Calu3 (cell line): ENCODE measurements around the gene ABCA2. TPM values are rescaled to one million over a fixed set of nuclear protein-coding genes. Genes with fewer than 3 reads are reported as not detected.

Source experiments
- BruUV-seq: library from RNA; stranded (reverse); fragments of 400-500 nt; replicated peaks from 2 replicates; lab custom pipeline; 2021; lab: Mats Ljungman, UMichigan
- CTCF ChIA-PET: fragments of 300-600 bp; sonication (Branson Sonifier 250); formaldehyde crosslinking; loops from one replicate; lab custom pipeline; 2022; ENCODE audit warnings: antibody characterized with exemption; lab: Charles Lee
- DNase-seq: peaks from one replicate; pipeline ENCODE4 v3.0.0; 2022
- H3K27ac Mint-ChIP-seq: one replicate; pipeline ENCODE4 v1.8.0; 2022; ENCODE audit warnings: mixed read lengths; ENCODE audit not compliant: unreplicated experiment
- H3K27me3 Mint-ChIP-seq: one replicate; pipeline ENCODE4 v1.8.0; 2022; ENCODE audit warnings: mixed read lengths; ENCODE audit not compliant: unreplicated experiment
- H3K36me3 Mint-ChIP-seq: one replicate; pipeline ENCODE4 v1.8.0; 2022; ENCODE audit warnings: mild to moderate bottlenecking, moderate library complexity, mixed read lengths; ENCODE audit not compliant: insufficient read depth, unreplicated experiment
- H3K4me1 Mint-ChIP-seq: one replicate; pipeline ENCODE4 v1.8.0; 2022; ENCODE audit warnings: mild to moderate bottlenecking, low read depth, mixed read lengths; ENCODE audit not compliant: unreplicated experiment
- H3K4me3 Mint-ChIP-seq: one replicate; pipeline ENCODE4 v1.8.0; 2022; ENCODE audit warnings: mild to moderate bottlenecking, low read depth, moderate library complexity, mixed read lengths; ENCODE audit not compliant: unreplicated experiment
- H3K9me3 Mint-ChIP-seq: one replicate; pipeline ENCODE4 v1.8.0; 2022; ENCODE audit warnings: low read depth, mixed read lengths; ENCODE audit not compliant: unreplicated experiment
- intact Hi-C: fragments of 100-400 bp; cut with micrococcal nuclease; formaldehyde crosslinking; loops from one replicate; pipeline ENCODE4 v1.10.0; 2022; ENCODE audit not compliant: unreplicated experiment
- total RNA-seq: library from RNA; stranded (reverse); gene quantifications from 2 replicates; pipeline ENCODE4 v1.2.3, GENCODE V29; 2022
- TF ChIP-seq, protein P1 (sequence below): fragments of 200-600 bp; IDR thresholded peaks from one replicate; pipeline ENCODE4 v1.8.0; 2022; ENCODE audit warnings: antibody characterized with exemption; ENCODE audit not compliant: unreplicated experiment

ABCA2 gene
- total RNA-seq, 1 experiment from 2014 or later, result 47.6 TPM

DNA sequence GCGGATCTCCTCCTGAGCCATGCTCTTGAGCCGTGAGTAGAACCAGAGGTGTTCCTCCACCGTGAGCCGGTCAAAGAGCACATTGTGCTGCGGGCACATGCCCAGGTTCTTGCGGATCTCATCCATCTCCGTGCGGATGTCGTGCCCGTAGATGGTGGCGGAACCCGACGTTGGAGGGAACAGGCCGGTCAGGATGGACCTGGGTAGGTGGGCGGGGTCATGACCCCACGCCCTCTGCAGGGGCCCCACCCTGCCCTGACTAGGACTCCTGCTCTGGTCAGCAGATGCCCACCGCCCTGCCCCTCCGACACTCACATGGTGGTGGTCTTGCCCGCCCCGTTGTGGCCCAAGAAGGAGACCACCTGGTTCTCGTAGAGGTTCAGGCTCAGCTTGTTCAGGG, 12.1 kb downstream of the ABCA2 start:
- no peak overlapping the region for H3K27ac Mint-ChIP-seq
- no peaks in the 10 kb centered on the region for H3K4me1 Mint-ChIP-seq
- no peaks in the 10 kb centered on the region for H3K9me3 Mint-ChIP-seq
- no peak overlapping the region for H3K4me3 Mint-ChIP-seq
- no peaks in the 10 kb centered on the region for H3K27me3 Mint-ChIP-seq
- intact Hi-C loops, result no loop called here
- BruUV-seq, result no TSS peak
- CTCF ChIA-PET, result interaction anchor here (0.5 kb wide), 1 partner anchor 57 kb away, joined by 7 read pairs; no protein-coding TSS in a partner anchor
- no peak for DNase-seq
- H3K36me3 Mint-ChIP-seq, result peaks cover 18% of the 10 kb centered on the region
- TF ChIP-seq, protein P1, sequence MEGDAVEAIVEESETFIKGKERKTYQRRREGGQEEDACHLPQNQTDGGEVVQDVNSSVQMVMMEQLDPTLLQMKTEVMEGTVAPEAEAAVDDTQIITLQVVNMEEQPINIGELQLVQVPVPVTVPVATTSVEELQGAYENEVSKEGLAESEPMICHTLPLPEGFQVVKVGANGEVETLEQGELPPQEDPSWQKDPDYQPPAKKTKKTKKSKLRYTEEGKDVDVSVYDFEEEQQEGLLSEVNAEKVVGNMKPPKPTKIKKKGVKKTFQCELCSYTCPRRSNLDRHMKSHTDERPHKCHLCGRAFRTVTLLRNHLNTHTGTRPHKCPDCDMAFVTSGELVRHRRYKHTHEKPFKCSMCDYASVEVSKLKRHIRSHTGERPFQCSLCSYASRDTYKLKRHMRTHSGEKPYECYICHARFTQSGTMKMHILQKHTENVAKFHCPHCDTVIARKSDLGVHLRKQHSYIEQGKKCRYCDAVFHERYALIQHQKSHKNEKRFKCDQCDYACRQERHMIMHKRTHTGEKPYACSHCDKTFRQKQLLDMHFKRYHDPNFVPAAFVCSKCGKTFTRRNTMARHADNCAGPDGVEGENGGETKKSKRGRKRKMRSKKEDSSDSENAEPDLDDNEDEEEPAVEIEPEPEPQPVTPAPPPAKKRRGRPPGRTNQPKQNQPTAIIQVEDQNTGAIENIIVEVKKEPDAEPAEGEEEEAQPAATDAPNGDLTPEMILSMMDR, result no peak

DNA sequence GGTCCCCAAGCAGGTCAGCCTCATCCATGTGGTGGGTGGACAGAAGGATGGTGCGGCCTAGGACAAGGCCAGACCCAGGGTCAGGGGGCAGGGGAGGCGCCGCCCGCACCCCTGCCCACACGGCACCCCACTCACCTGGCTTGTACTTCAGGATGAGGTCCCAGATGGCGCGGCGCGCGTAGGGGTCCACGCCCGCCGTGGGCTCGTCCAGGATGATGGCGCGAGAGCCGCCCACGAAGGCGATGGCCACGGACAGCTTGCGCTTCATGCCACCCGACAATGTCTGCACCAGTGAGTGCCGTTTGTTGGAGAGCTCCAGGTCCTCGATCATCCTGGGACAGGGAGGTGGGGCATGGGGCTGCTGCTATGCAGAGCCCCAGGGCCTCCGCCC, 12.5 kb downstream of the ABCA2 start:
- no peak for DNase-seq
- CTCF ChIA-PET, result interaction anchor here (0.5 kb wide), 1 partner anchor 58 kb away, joined by 7 read pairs; no protein-coding TSS in a partner anchor

DNA sequence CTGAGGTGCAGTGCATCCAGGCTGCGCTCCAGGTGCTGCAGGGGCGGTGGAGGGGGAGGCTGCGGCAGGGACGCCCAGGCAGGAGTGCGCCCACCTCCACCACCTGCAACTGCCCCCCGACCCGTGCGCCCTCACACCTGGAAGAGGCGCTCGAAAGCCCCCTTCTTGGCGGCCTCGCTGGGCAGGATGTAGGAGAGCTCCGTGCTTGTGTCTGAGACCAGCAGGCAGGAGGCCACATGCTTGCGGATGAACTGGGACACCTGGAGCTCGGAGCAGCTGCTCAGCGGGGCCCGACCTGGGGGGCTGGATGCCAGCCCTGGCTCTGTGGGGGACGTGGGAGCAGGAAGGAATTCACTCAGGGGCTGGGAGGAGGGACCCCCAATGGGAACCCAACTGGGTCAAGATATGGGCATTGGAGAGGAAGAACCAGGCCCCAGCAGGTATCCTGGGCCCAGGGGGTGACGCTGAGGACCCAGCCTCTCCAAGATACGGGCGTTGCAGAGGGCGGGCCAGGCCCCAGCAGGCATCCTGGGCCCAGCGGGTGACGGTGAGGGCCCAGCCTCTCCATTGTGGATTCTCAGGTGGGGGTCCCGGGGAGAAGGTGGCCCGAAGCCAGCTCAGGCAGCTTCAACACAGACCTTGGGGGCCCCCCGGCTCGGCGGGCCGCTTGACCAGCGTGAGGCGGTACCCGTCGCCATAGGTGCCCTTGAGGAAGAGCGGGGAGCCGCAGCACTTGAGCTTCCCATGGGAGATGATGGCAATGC, 13.1 kb downstream of the ABCA2 start:
- no TSS peak for BruUV-seq
- intact Hi-C loops, result no loop called here
- H3K27me3 Mint-ChIP-seq, result no peaks in the 10 kb centered on the region

More for the DNA sequence above, 12.5 kb downstream of the ABCA2 start:
- no peaks in the 10 kb centered on the region for H3K9me3 Mint-ChIP-seq
- no TSS peak for BruUV-seq
- H3K36me3 Mint-ChIP-seq, result peaks cover 18% of the 10 kb centered on the region
- no peak overlapping the region for H3K4me3 Mint-ChIP-seq
- no peaks in the 10 kb centered on the region for H3K27me3 Mint-ChIP-seq
- H3K4me1 Mint-ChIP-seq, result no peaks in the 10 kb centered on the region
- TF ChIP-seq, protein P1, result no peak
- intact Hi-C loops, result no loop called here
- no peak overlapping the region for H3K27ac Mint-ChIP-seq

DNA sequence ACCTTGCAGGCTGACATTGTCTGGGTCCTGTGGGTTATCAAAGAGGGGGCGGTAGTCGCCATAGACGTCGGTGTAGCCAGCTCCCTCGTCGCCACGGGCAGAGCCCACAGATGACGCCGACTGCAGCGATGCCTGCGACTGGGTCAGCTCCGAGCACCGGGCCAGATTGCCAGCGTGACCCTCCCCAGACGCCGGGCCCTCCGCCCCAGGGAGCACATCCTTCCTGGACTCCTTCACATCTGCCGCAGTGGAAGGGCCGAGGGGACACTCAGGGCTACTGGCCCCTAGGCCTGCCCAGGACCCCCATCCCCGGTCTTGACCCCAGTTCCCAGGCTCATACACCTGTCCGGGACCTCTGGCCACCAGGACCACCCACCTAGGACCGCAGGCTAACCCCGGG, 13.9 kb downstream of the ABCA2 start:
- H3K4me1 Mint-ChIP-seq, result no peaks in the 10 kb centered on the region
- intact Hi-C loops, result no loop called here
- TF ChIP-seq, protein P1, result no peak
- BruUV-seq, result no TSS peak
- H3K27me3 Mint-ChIP-seq, result no peaks in the 10 kb centered on the region
- H3K27ac Mint-ChIP-seq, result no peak overlapping the region
- no peak for DNase-seq
- peaks cover 15% of the 10 kb centered on the region for H3K36me3 Mint-ChIP-seq
- H3K9me3 Mint-ChIP-seq, result no peaks in the 10 kb centered on the region
- CTCF ChIA-PET, result no interaction called here
- no peak overlapping the region for H3K4me3 Mint-ChIP-seq

More for the DNA sequence above, 13.1 kb downstream of the ABCA2 start:
- Mint-ChIP-seq H3K27ac (no peak overlapping the region), H3K4me3 (no peak overlapping the region), H3K36me3 (peaks cover 18% of the 10 kb centered on the region), H3K4me1 (no peaks in the 10 kb centered on the region), H3K9me3 (no peaks in the 10 kb centered on the region)
- TF ChIP-seq, protein P1, result no peak
- CTCF ChIA-PET, result interaction anchor here (0.5 kb wide), 1 partner anchor 58 kb away, joined by 7 read pairs; no protein-coding TSS in a partner anchor
- no peak for DNase-seq
